A204.1 (cell line): ENCODE measurements around the gene ICAM1.
"Not testable (repeated sequence)": the region's sequence is repeated elsewhere in the genome, so short reads cannot be mapped to it uniquely, and the experiment has no call there.

Experiments used
- FAIRE-seq: peaks from 2 replicates; lab custom pipeline; 2012; peaks lifted over from hg19 to GRCh38; lab: Jason Lieb, UNC

ICAM1 gene

DNA sequence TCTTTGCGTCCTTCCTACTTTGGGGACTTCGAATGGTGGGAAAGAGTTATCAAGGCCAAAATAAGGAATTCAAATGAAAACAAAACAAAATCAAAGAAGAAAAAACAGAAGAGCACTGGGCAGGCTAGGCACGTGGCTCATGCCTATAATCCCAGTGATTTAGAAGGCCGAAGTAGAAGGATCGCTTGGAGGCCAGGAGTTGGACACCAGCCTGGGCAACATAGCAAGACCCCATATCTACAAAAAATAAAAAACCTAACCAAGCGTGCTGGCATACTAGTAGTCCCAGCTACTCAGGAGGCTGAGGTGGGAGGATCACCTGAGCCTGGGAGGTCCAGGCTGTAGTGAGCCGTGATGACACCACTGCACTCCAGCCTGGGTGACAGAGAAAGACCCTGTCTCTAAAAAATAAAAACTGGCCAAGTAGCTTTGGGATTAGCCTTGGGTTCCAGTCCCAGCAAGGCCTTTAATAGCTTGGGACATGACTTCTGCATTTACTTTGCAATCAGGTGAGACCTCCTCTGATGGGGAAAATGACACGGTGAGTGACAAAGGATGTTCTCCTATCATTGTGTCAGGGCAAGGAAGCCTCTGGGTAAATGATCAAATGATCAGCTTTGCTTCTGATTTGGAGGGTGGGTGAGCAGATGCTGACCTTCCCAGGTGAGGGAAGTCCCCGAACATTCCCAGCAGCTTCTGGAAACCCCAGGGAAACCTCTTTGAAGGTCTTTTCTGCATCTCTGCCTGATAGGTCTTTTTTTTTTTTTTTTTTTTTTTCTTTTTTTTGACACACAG, 7.1 kb downstream of the ICAM1 start:
- FAIRE-seq = no peak

DNA sequence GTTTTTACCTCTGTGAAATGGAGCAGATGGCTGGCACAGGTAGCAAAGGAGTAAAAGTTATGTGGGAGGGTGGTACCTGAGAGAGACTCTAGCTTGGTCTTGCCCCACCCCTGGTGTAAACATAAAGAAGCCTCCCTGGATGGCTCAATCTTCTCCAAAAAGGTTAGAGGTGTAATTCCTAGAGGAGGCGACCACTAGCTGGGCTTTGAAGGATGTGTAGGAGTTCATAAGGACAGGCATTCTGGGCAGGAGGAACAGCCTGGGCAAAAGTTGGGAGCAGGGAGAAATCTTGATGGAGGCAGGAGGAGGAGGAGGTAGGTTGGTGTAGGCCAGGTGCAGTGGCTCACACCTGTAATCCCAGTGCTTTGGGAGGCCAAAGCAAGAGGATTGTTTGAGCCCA, 8.0 kb downstream of the ICAM1 start:
- no peak for FAIRE-seq

DNA sequence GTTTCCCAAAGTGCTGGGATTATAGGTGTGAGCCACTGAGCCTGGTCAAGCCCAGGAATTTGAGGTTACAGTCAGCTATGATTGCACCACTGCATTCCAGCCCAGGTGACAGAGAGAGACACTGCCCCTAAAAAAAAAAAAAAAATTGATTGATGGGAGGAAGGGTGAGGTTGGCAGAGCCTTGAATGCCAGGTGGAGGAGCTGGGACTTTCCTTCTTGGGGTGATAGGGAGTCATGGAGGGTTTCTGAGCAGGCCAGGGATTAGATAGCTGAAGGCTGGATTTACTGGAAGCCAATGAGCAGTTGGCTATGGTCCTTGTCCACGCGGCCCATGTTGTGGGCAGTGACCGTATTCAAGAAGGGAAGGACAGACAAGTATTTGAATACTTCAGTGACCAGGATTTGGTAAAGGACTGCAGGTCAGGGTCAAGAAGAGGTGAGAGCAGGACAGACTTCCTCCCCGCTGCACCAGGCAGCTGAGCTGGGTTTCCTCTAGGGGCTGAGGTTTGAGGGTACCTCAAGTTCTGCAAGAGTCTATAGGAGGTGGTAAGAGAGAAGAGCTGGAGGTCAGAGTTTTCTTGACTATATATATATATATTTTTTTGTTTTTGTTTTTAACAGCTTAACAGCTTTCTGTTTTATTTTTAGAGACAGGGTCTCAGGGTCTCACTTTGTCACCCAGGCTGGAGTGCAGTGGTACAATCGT, 9.0 kb downstream of the ICAM1 start:
- no peak for FAIRE-seq

DNA sequence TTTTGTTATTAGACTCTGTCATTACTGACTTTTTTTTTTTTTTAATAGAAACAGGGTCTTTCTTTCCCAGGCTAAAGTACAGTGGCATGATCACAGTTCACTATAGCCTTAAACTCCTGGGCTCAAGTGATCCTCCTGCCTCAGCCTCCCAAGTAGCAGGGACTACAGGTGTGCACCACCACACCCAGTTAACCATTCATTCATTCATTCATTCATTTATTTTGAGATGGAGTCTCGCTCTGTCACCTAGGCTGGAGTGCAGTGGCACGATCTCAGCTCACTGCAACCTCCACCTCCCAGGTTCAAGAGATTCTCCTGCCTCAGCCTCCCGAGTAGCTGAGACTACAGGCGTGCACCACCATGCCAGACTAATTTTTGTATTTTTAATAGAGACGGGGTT, 11.1 kb downstream of the ICAM1 start:
- FAIRE-seq = not testable (repeated sequence)

DNA sequence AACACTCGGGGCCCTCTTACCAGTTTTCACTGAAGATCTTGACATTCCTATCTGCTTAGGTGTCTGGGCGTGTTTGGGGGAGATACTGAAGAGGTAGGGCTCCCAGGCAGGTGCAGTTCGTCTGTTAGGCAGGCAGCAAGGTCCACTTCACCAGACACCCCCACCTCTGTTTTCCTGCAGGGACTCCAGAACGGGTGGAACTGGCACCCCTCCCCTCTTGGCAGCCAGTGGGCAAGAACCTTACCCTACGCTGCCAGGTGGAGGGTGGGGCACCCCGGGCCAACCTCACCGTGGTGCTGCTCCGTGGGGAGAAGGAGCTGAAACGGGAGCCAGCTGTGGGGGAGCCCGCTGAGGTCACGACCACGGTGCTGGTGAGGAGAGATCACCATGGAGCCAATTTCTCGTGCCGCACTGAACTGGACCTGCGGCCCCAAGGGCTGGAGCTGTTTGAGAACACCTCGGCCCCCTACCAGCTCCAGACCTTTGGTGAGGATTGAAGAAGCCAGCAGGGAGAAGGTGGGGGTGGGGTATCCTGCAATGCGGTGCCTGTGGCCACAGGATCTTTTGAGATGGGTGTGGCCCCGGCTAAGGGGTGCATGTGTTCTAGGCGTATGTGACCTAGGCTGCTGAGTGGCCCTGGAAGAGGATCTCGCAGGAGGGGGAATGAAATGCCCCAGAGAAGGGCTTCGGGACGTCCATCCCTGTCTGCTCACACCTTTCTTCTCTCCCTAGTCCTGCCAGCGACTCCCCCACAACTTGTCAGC, 12.6 kb downstream of the ICAM1 start:
- FAIRE-seq = no peak

DNA sequence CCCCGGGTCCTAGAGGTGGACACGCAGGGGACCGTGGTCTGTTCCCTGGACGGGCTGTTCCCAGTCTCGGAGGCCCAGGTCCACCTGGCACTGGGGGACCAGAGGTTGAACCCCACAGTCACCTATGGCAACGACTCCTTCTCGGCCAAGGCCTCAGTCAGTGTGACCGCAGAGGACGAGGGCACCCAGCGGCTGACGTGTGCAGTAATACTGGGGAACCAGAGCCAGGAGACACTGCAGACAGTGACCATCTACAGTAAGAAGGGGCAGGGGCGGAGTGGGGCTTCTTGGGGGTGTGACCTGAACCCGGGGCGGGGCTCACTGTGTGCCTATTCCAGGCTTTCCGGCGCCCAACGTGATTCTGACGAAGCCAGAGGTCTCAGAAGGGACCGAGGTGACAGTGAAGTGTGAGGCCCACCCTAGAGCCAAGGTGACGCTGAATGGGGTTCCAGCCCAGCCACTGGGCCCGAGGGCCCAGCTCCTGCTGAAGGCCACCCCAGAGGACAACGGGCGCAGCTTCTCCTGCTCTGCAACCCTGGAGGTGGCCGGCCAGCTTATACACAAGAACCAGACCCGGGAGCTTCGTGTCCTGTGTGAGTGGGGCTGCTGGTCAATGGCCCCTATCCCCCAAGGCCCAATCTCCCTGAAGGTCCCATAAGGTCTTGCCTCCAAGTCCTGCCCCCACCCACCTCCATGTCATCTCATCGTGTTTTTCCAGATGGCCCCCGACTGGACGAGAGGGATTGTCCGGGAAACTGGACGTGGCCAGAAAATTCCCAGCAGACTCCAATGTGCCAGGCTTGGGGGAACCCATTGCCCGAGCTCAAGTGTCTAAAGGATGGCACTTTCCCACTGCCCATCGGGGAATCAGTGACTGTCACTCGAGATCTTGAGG, 13.4 kb downstream of the ICAM1 start:
- FAIRE-seq = no peak

DNA sequence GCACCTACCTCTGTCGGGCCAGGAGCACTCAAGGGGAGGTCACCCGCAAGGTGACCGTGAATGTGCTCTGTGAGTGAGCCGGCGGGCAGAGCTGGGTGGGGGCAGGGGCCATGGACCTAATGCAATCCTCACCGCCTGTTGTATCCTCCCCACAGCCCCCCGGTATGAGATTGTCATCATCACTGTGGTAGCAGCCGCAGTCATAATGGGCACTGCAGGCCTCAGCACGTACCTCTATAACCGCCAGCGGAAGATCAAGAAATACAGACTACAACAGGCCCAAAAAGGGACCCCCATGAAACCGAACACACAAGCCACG, 14.0 kb downstream of the ICAM1 start:
- no peak for FAIRE-seq

DNA sequence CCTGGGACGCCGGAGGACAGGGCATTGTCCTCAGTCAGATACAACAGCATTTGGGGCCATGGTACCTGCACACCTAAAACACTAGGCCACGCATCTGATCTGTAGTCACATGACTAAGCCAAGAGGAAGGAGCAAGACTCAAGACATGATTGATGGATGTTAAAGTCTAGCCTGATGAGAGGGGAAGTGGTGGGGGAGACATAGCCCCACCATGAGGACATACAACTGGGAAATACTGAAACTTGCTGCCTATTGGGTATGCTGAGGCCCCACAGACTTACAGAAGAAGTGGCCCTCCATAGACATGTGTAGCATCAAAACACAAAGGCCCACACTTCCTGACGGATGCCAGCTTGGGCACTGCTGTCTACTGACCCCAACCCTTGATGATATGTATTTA, 14.5 kb downstream of the ICAM1 start:
- no peak for FAIRE-seq

DNA sequence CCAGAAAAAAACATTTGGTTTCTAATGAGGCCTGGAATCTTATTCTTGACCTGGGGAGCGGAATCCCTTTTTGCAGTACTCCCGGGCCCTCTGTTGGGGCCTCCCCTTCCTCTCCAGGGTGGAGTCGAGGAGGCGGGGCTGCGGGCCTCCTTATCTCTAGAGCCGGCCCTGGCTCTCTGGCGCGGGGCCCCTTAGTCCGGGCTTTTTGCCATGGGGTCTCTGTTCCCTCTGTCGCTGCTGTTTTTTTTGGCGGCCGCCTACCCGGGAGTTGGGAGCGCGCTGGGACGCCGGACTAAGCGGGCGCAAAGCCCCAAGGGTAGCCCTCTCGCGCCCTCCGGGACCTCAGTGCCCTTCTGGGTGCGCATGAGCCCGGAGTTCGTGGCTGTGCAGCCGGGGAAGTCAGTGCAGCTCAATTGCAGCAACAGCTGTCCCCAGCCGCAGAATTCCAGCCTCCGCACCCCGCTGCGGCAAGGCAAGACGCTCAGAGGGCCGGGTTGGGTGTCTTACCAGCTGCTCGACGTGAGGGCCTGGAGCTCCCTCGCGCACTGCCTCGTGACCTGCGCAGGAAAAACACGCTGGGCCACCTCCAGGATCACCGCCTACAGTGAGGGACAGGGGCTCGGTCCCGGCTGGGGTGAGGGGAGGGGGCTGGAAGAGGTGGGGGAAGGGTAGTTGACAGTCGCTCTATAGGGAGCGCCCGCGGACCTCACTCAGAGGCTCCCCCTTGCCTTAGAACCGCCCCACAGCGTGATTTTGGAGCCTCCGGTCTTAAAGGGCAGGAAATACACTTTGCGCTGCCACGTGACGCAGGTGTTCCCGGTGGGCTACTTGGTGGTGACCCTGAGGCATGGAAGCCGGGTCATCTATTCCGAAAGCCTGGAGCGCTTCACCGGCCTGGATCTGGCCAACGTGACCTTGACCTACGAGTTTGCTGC, 16.1 kb downstream of the ICAM1 start, which contains the start of gene ICAM4:
TSS of gene ICAM4 (plus strand) at position 153 of the 935 bp plus-strand sequence. CDS start at position 211, 58 bp downstream.
- no peak for FAIRE-seq

DNA sequence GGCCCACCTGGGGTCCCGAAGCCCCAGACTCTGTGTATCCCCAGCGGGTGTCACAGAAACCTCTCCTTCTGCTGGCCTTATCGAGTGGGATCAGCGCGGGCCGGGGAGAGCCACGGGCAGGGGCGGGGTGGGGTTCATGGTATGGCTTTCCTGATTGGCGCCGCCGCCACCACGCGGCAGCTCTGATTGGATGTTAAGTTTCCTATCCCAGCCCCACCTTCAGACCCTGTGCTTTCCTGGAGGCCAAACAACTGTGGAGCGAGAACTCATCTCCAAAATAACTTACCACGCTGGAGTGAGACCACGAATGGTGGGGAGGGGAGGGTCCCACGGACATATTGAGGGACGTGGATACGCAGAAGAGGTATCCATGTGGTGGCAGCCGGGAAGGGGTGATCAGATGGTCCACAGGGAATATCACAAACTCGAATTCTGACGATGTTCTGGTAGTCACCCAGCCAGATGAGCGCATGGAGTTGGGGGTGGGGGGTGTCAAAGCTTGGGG, 17.8 kb downstream of the ICAM1 start:
- no peak for FAIRE-seq

DNA sequence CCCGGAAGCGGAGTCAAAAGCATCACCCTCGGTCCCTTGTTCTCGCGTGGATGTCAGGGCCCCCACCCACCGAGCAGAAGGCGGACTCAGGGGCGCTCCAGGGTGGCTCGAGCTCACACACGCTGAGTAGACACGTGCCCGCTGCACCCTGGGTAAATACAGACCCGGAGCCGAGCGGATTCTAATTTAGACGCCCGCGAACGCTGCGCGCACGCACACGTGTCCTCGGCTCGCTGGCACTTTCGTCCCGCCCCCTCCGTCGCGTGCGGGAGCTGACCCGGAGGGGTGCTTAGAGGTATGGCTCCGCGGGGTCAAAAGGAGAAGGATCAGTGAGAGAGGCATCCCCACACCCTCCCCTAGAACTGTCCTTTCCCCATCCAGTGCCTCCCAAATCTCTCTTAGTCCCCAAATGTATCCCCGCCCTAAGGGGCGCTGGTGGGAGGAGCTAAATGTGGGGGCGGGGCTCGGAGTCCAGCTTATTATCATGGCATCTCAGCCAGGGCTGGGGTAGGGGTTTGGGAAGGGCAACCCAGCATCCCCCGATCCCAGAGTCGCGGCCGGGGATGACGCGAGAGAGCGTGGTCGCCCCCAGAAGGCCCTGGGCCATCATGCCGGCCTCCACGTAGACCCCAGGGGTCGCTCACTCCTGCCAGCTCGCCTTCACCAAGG, 18.4 kb downstream of the ICAM1 start:
- FAIRE-seq = no peak

DNA sequence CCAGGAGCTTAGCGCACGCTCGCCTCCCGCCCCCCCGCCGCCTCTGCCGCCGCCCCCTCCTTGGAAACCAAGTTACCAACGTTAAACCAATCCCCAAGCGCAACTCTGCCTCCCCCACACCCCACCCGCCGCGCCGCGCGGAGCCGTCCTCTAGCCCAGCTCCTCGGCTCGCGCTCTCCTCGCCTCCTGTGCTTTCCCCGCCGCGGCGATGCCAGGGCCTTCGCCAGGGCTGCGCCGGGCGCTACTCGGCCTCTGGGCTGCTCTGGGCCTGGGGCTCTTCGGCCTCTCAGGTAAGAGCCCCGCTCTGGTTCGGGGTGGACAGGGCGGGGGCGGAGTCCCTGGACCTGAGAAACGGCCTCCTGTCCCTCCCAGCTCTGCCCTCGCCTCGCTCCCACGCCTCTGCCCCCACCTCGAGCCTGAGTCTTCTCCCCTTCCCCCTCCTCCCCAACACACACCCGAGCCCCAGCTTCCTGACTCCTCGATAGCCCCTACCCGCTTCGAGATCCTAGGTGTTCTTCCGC, 19.0 kb downstream of the ICAM1 start, which contains the start of gene ICAM5:
TSS of gene ICAM5 (plus strand) at position 117 of the 521 bp plus-strand sequence. CDS start at position 209, 92 bp downstream.
- no peak for FAIRE-seq

DNA sequence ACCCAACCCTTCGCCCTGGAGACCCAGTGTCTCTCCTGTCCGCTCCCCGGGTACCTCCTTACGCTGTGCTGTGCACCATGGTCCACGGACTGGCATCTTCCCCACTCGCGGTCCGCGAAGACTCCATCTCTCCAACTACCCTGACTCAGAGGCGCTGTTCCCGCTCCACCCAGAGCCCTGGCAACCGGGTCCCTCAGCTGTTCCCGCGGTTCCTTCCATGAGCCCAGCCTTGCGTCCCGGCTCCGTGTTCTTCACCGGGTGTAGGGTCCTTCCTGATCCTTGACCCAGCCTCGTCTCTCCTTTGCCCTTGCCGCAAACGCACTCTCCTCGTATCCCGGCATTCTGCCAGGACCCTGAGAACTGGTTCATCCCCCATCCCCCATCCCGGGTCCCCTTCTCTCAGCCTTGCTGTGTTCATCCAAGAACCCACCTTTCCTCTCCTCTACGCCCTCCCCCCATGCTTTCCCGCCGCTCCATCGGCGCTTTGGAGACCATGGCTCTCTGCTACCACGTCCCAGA, 19.5 kb downstream of the ICAM1 start:
- FAIRE-seq = no peak

DNA sequence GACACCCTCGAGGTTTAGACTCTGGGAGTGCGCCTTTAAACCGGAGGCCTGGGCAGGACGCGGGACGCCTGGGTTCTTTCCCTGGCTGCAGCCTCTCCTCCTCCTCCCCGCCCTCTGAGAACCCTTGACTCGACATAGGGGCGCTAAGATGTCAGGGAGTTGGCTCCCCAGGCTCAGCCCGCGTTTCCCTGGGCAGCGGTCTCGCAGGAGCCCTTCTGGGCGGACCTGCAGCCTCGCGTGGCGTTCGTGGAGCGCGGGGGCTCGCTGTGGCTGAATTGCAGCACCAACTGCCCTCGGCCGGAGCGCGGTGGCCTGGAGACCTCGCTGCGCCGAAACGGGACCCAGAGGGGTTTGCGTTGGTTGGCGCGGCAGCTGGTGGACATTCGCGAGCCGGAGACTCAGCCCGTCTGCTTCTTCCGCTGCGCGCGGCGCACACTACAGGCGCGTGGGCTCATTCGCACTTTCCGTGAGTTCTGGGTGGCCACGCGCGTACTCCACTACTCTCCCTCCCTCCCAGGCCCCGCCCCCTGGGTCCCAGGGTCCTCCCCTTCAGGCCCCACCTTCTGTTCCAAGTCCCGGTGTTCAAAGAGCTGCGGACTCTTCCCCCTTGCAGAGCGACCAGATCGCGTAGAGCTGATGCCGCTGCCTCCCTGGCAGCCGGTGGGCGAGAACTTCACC, 20.1 kb downstream of the ICAM1 start:
- no peak for FAIRE-seq

DNA sequence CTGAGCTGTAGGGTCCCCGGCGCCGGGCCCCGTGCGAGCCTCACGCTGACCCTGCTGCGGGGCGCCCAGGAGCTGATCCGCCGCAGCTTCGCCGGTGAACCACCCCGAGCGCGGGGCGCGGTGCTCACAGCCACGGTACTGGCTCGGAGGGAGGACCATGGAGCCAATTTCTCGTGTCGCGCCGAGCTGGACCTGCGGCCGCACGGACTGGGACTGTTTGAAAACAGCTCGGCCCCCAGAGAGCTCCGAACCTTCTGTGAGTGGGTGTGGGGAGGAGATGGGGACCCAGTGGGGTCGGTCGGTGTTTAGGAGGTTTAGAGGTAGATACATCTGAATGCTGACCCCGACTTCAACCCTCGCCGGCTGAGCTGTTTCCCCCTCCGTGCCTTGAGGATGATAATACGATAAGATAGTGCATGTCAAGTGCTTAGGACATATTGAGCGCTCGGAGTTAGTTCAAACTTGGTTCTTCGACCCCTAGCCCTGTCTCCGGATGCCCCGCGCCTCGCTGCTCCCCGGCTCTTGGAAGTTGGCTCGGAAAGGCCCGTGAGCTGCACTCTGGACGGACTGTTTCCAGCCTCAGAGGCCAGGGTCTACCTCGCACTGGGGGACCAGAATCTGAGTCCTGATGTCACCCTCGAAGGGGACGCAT, 20.8 kb downstream of the ICAM1 start:
- FAIRE-seq = no peak

DNA sequence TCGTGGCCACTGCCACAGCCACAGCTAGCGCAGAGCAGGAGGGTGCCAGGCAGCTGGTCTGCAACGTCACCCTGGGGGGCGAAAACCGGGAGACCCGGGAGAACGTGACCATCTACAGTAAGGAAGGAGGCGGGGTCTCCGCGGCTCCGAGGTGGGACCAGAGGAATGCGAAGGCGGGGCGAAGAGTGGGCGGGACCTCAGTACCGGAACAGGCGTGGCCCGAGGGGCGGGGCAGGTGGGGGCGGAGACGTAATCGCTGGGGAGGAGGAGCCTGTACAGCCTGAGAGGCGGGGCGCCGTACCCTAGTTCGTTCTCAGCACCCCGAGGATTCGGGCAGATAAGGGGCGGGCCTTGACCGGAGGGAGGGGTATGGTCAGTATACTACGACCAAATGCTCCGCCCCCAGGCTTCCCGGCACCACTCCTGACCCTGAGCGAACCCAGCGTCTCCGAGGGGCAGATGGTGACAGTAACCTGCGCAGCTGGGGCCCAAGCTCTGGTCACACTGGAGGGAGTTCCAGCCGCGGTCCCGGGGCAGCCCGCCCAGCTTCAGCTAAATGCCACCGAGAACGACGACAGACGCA, 21.4 kb downstream of the ICAM1 start:
- FAIRE-seq = no peak

DNA sequence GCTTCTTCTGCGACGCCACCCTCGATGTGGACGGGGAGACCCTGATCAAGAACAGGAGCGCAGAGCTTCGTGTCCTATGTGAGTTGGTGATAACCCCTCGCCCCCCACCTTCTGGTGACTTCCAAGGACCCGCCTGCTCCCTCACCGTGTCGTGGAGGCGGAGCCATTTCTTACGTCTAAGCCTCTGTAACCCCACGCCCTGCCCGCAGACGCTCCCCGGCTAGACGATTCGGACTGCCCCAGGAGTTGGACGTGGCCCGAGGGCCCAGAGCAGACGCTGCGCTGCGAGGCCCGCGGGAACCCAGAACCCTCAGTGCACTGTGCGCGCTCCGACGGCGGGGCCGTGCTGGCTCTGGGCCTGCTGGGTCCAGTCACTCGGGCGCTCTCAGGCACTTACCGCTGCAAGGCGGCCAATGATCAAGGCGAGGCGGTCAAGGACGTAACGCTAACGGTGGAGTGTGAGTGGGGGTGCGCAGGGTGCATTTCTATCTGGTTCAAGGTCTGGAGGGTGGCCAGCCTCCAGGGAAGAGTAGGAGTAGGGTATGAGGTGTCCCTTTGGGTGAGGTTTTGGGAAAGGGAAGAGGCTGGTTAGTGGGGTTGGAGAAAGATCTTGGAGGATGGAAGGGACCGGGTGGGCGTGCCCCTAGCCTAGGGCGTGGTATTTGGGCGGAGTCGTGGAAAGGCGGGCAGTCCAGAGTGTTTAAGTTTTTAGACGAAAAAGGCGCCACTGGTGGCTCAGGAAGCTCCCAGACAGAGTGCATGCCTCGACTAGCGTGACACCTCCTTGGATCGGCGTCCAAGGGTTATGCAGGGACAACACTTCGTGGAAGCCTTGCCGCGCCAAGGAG, 22.1 kb downstream of the ICAM1 start:
- FAIRE-seq = no peak
